Pons (tissue), 1 donor: ENCODE data around the gene GPR156.
"Not testable (repeated sequence)": the region's sequence is repeated elsewhere in the genome, so short reads cannot be mapped to it uniquely, and the experiment has no call there.

ENCODE experiments used
- DNase-seq: peaks from one replicate; pipeline ENCODE4 v3.0.0-alpha.2; 2016; ENCODE audit warnings: low spot score

GPR156 gene

GRCh38 chr3:120161902-120162301 is 123.1 kb downstream of the GPR156 start:
- no peak for DNase-seq

- DNase-seq: no peak
These were observed 125.0 kb downstream of the GPR156 start for GRCh38 chr3:120160050-120160449.

- no peak for DNase-seq
These were observed 127.3 kb downstream of the GPR156 start for GRCh38 chr3:120157681-120158080.

GRCh38 chr3:120157113-120157512 is 127.9 kb downstream of the GPR156 start:
- DNase-seq: no peak

- DNase-seq: no peak
These were observed 128.3 kb downstream of the GPR156 start for GRCh38 chr3:120156699-120157098.

- not testable (repeated sequence) for DNase-seq
These were observed 129.3 kb downstream of the GPR156 start for GRCh38 chr3:120155694-120156093.

GRCh38 chr3:120155108-120155507 is 129.9 kb downstream of the GPR156 start:
- DNase-seq: no peak

- DNase-seq: no peak
These were observed 131.7 kb downstream of the GPR156 start for GRCh38 chr3:120153294-120153693.

- DNase-seq: no peak
These were observed 133.2 kb downstream of the GPR156 start for GRCh38 chr3:120151791-120152190.

- DNase-seq: no peak
These were observed 136.7 kb downstream of the GPR156 start for GRCh38 chr3:120148187-120148949.

GRCh38 chr3:120147072-120147871 is 137.8 kb downstream of the GPR156 start:
- peak; percentile 17 for DNase-seq

- DNase-seq: no peak
These were observed 139.3 kb downstream of the GPR156 start for GRCh38 chr3:120145542-120146285.

GRCh38 chr3:120144267-120144666 is 140.8 kb downstream of the GPR156 start:
- DNase-seq: no peak

- DNase-seq: no peak
These were observed 141.3 kb downstream of the GPR156 start for GRCh38 chr3:120143676-120144075.

GRCh38 chr3:120142236-120142635 is 142.8 kb downstream of the GPR156 start:
- no peak for DNase-seq

GRCh38 chr3:120140098-120140742 is 144.8 kb downstream of the GPR156 start:
- no peak for DNase-seq

- DNase-seq: no peak
These were observed 145.9 kb downstream of the GPR156 start for GRCh38 chr3:120139140-120139539.

GRCh38 chr3:120137548-120137947 is 147.5 kb downstream of the GPR156 start:
- no peak for DNase-seq

GRCh38 chr3:120130656-120131055 is 154.4 kb downstream of the GPR156 start:
- DNase-seq: no peak

GRCh38 chr3:120129718-120130513 is 155.1 kb downstream of the GPR156 start:
- no peak for DNase-seq

- no peak for DNase-seq
These were observed 156.0 kb downstream of the GPR156 start for GRCh38 chr3:120129051-120129450.
